ENCODE measurements around the gene KIF12. TPM values are rescaled to one million over a fixed set of nuclear protein-coding genes. Genes with fewer than 3 reads are reported as not detected.

KIF12 gene
- total RNA-seq (1 to 10 TPM in 1 of 2 donors, under 1 TPM in 1; 0.59 to 9.0 TPM), polyA plus RNA-seq (ENCODE audit: insufficient read length in 2 of 2) (1 to 10 TPM; 4.5 to 5.3 TPM)
- long read RNA-seq, donor 1, result 0 reads
- long read RNA-seq, donor 2, result 0 reads
- long read RNA-seq, donor 3, result 0 reads
- long read RNA-seq, donor 4, result 0 reads

GRCh38 chr9:114098936-114099668, at the start of gene KIF12:
Gene KIF12 (minus strand): TSS chr9:114099292. CDS start chr9:114099276, 16 bp downstream.
- Histone ChIP-seq H3K27ac (ENCODE audit: low read depth, low read length) (no peak within 1 kb of the TSS), H3K36me3 (ENCODE audit: control insufficient read depth, insufficient read depth, low read length) (peaks cover 5% of the 10 kb centered on the region), H3K27me3 (ENCODE audit: control insufficient read depth, insufficient read depth, low read length) (peaks cover 17% of the 10 kb centered on the region), H3K4me1 (ENCODE audit: control insufficient read depth, insufficient read depth, low read length) (peaks cover 23% of the 10 kb centered on the region), H3K4me3 (ENCODE audit: low read depth, low read length) (no peak within 1 kb of the TSS), H3K9me3 (ENCODE audit: control insufficient read depth, insufficient read depth, low read length) (no peaks in the 10 kb centered on the region)
- 9% methylated on average over 30 of the region's 32 CpGs for WGBS (ENCODE audit: insufficient coverage)
- DNase-seq (ENCODE audit: low read depth in 4 of 6, low spot score in 6 of 6), result peak in 1 of 6 donors; percentile 65

DNA sequence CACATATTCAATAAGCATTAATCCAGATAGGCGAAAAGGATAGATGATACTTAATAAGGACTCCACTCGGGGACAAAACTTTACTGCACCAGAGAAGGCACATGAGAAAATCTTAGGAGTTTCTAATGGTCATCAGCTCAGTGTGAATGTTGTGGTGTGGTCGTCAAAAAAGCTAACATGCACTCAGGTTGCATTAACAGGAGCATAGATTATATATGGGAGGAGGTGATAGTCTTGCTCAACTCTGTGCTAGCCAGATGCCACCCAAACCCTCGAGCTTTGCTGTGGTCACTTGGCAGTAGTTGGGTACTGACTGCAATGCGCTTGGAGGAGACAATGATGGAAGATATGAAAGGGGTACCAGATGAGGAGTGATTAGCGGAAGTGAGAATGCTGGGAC, 47.6 kb upstream of the KIF12 start:
- no peaks in the 10 kb centered on the region for H3K9me3 ChIP-seq (ENCODE audit: control insufficient read depth, insufficient read depth, low read length)

GRCh38 chr9:114143234-114143633, 44.1 kb upstream of the KIF12 start:
- peaks cover 6% of the 10 kb centered on the region for H3K4me1 ChIP-seq (ENCODE audit: control insufficient read depth, insufficient read depth, low read length)
- H3K4me3 ChIP-seq (ENCODE audit: low read depth, low read length), result no peak overlapping the region
- H3K27ac ChIP-seq (ENCODE audit: low read depth, low read length), result no peak overlapping the region
- H3K27me3 ChIP-seq (ENCODE audit: control insufficient read depth, insufficient read depth, low read length), result peaks cover 7% of the 10 kb centered on the region
- no peaks in the 10 kb centered on the region for H3K9me3 ChIP-seq (ENCODE audit: control insufficient read depth, insufficient read depth, low read length)
- no peaks in the 10 kb centered on the region for H3K36me3 ChIP-seq (ENCODE audit: control insufficient read depth, insufficient read depth, low read length)
- 100% methylated on average over 1 of the region's 5 CpGs for WGBS (ENCODE audit: insufficient coverage)
- DNase-seq (ENCODE audit: low read depth in 4 of 6, low spot score in 6 of 6), result peak in 1 of 6 donors; percentile 77

More for the DNA sequence above, 47.6 kb upstream of the KIF12 start:
- H3K27me3 ChIP-seq (ENCODE audit: control insufficient read depth, insufficient read depth, low read length), result peaks cover 8% of the 10 kb centered on the region
- no peak overlapping the region for H3K4me3 ChIP-seq (ENCODE audit: low read depth, low read length)
- no peak for DNase-seq (ENCODE audit: low read depth in 4 of 6, low spot score in 6 of 6)
- H3K4me1 ChIP-seq (ENCODE audit: control insufficient read depth, insufficient read depth, low read length), result peaks cover 4% of the 10 kb centered on the region
- no peaks in the 10 kb centered on the region for H3K36me3 ChIP-seq (ENCODE audit: control insufficient read depth, insufficient read depth, low read length)
- no peak overlapping the region for H3K27ac ChIP-seq (ENCODE audit: low read depth, low read length)
- 89% methylated on average over 5 of the region's 6 CpGs for WGBS (ENCODE audit: insufficient coverage)

- no peaks in the 10 kb centered on the region for H3K36me3 ChIP-seq (ENCODE audit: control insufficient read depth, insufficient read depth, low read length)
- WGBS (ENCODE audit: insufficient coverage), result 55% methylated on average over 5 of the region's 7 CpGs
- no peaks in the 10 kb centered on the region for H3K9me3 ChIP-seq (ENCODE audit: control insufficient read depth, insufficient read depth, low read length)
- no peak overlapping the region for H3K27ac ChIP-seq (ENCODE audit: low read depth, low read length)
- no peak overlapping the region for H3K4me3 ChIP-seq (ENCODE audit: low read depth, low read length)
- peaks cover 7% of the 10 kb centered on the region for H3K27me3 ChIP-seq (ENCODE audit: control insufficient read depth, insufficient read depth, low read length)
- peaks cover 6% of the 10 kb centered on the region for H3K4me1 ChIP-seq (ENCODE audit: control insufficient read depth, insufficient read depth, low read length)
- peak in 1 of 6 donors; percentile 39 for DNase-seq (ENCODE audit: low read depth in 4 of 6, low spot score in 6 of 6)
Measured at GRCh38 chr9:114141553-114142402, 42.7 kb upstream of the KIF12 start.

GRCh38 chr9:114140850-114141249, 41.8 kb upstream of the KIF12 start:
- Histone ChIP-seq H3K27me3 (ENCODE audit: control insufficient read depth, insufficient read depth, low read length) (peaks cover 7% of the 10 kb centered on the region), H3K36me3 (ENCODE audit: control insufficient read depth, insufficient read depth, low read length) (no peaks in the 10 kb centered on the region), H3K27ac (ENCODE audit: low read depth, low read length) (no peak overlapping the region), H3K4me3 (ENCODE audit: low read depth, low read length) (no peak overlapping the region), H3K9me3 (ENCODE audit: control insufficient read depth, insufficient read depth, low read length) (no peaks in the 10 kb centered on the region), H3K4me1 (ENCODE audit: control insufficient read depth, insufficient read depth, low read length) (peaks cover 6% of the 10 kb centered on the region)
- 50% methylated on average over 2 of the region's 4 CpGs for WGBS (ENCODE audit: insufficient coverage)
- DNase-seq (ENCODE audit: low read depth in 4 of 6, low spot score in 6 of 6), result no peak

GRCh38 chr9:114140401-114140800, 41.3 kb upstream of the KIF12 start:
- peaks cover 7% of the 10 kb centered on the region for H3K27me3 ChIP-seq (ENCODE audit: control insufficient read depth, insufficient read depth, low read length)
- H3K27ac ChIP-seq (ENCODE audit: low read depth, low read length), result no peak overlapping the region
- no peak for DNase-seq (ENCODE audit: low read depth in 4 of 6, low spot score in 6 of 6)
- peaks cover 6% of the 10 kb centered on the region for H3K4me1 ChIP-seq (ENCODE audit: control insufficient read depth, insufficient read depth, low read length)
- no peaks in the 10 kb centered on the region for H3K9me3 ChIP-seq (ENCODE audit: control insufficient read depth, insufficient read depth, low read length)
- 100% methylated on average over 1 of the region's 2 CpGs for WGBS (ENCODE audit: insufficient coverage)
- no peak overlapping the region for H3K4me3 ChIP-seq (ENCODE audit: low read depth, low read length)
- H3K36me3 ChIP-seq (ENCODE audit: control insufficient read depth, insufficient read depth, low read length), result no peaks in the 10 kb centered on the region

GRCh38 chr9:114139071-114139470, 40.0 kb upstream of the KIF12 start:
- H3K9me3 ChIP-seq (ENCODE audit: control insufficient read depth, insufficient read depth, low read length), result no peaks in the 10 kb centered on the region
- H3K4me1 ChIP-seq (ENCODE audit: control insufficient read depth, insufficient read depth, low read length), result peaks cover 6% of the 10 kb centered on the region
- no peaks in the 10 kb centered on the region for H3K36me3 ChIP-seq (ENCODE audit: control insufficient read depth, insufficient read depth, low read length)
- 87% methylated on average over 5 of the region's 5 CpGs for WGBS (ENCODE audit: insufficient coverage)
- H3K4me3 ChIP-seq (ENCODE audit: low read depth, low read length), result no peak overlapping the region
- H3K27me3 ChIP-seq (ENCODE audit: control insufficient read depth, insufficient read depth, low read length), result peaks cover 5% of the 10 kb centered on the region
- no peak for DNase-seq (ENCODE audit: low read depth in 4 of 6, low spot score in 6 of 6)
- no peak overlapping the region for H3K27ac ChIP-seq (ENCODE audit: low read depth, low read length)

DNA sequence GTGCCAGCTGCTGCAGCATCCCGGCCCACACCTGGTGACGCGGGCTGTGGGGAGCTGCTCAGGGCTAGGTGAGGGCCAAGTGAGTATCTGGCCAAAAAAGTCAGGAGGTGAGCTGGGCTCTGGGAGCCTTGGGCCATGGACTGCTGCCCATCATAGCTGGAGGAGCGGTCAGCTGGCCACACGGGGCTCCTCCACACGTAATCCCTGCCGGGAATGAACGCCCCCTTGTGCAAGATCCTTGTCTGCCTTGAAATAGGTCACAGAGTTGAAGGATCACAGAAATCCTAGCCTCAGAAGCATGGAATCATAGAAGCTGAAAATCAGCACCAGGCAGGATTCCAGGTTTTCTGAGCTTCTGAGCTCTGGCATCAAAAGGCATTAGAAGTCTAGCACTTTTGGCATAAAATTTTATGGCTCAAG, 39.5 kb upstream of the KIF12 start:
- 89% methylated on average over 8 of the region's 8 CpGs for WGBS (ENCODE audit: insufficient coverage)
- no peak overlapping the region for H3K27ac ChIP-seq (ENCODE audit: low read depth, low read length)
- DNase-seq (ENCODE audit: low read depth in 4 of 6, low spot score in 6 of 6), result no peak
- no peaks in the 10 kb centered on the region for H3K36me3 ChIP-seq (ENCODE audit: control insufficient read depth, insufficient read depth, low read length)
- no peaks in the 10 kb centered on the region for H3K9me3 ChIP-seq (ENCODE audit: control insufficient read depth, insufficient read depth, low read length)
- H3K4me1 ChIP-seq (ENCODE audit: control insufficient read depth, insufficient read depth, low read length), result peaks cover 6% of the 10 kb centered on the region
- H3K4me3 ChIP-seq (ENCODE audit: low read depth, low read length), result no peak overlapping the region
- peaks cover 5% of the 10 kb centered on the region for H3K27me3 ChIP-seq (ENCODE audit: control insufficient read depth, insufficient read depth, low read length)

DNA sequence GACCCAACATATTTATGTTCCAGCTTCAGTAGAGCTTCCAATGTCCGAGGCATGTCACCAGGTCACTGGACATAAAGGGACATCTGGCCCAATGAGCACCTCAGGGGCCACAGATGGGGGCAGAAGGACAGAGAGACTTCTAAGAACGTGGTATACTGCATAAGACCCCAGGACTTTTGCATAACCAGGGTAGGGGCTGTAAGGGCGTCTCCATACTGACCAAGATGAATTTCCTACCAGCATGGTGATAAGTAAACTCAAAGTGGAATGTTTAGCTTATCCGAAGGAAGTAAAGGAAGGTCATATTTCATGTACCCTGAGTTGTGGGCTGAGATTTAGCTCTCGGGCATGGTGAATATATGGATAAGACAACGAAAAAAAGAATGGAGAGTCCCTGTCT, 38.7 kb upstream of the KIF12 start:
- H3K9me3 ChIP-seq (ENCODE audit: control insufficient read depth, insufficient read depth, low read length), result no peaks in the 10 kb centered on the region
- no peak overlapping the region for H3K4me3 ChIP-seq (ENCODE audit: low read depth, low read length)
- H3K27ac ChIP-seq (ENCODE audit: low read depth, low read length), result no peak overlapping the region
- peaks cover 6% of the 10 kb centered on the region for H3K4me1 ChIP-seq (ENCODE audit: control insufficient read depth, insufficient read depth, low read length)
- DNase-seq (ENCODE audit: low read depth in 4 of 6, low spot score in 6 of 6), result no peak
- H3K27me3 ChIP-seq (ENCODE audit: control insufficient read depth, insufficient read depth, low read length), result peaks cover 5% of the 10 kb centered on the region
- WGBS (ENCODE audit: insufficient coverage), result 90% methylated on average over 5 of the region's 6 CpGs
- H3K36me3 ChIP-seq (ENCODE audit: control insufficient read depth, insufficient read depth, low read length), result no peaks in the 10 kb centered on the region
